DOHH2 (cell line): ENCODE measurements around the gene GGT7.
"Not testable (repeated sequence)": the region's sequence is repeated elsewhere in the genome, so short reads cannot be mapped to it uniquely, and the experiment has no call there.

Experiments used
- H3F3A ChIP-seq: fragments of 200-600 bp; sonication (generic), shearing (Covaris generic); 2 replicates; pipeline ENCODE4 v1.6.0; 2016; ENCODE audit warnings: antibody characterized with exemption, mild to moderate bottlenecking; ENCODE audit not compliant: control insufficient read depth, insufficient read depth
- H3K27ac ChIP-seq: fragments of 200-600 bp; sonication (generic); 2 replicates; pipeline ENCODE4 v1.5.1; 2014; ENCODE audit warnings: low read depth, mild to moderate bottlenecking, low read length, moderate library complexity
- H3K27me3 ChIP-seq: fragments of 200-600 bp; sonication (generic); 2 replicates; pipeline ENCODE4 v1.6.1; 2014; ENCODE audit warnings: mild to moderate bottlenecking, low read length, mixed read lengths; ENCODE audit not compliant: control insufficient read depth
- H3K36me3 ChIP-seq: fragments of 200-600 bp; sonication (generic); 2 replicates; pipeline ENCODE4 v1.6.1; 2014; ENCODE audit warnings: mild to moderate bottlenecking, low read length, moderate library complexity, mixed read lengths; ENCODE audit not compliant: control insufficient read depth
- H3K4me1 ChIP-seq: fragments of 200-600 bp; sonication (generic); 2 replicates; pipeline ENCODE4 v1.6.1; 2014; ENCODE audit warnings: mild to moderate bottlenecking, low read length, mixed read lengths; ENCODE audit not compliant: control insufficient read depth
- H3K4me2 ChIP-seq: fragments of 200-600 bp; sonication (generic); 2 replicates; pipeline ENCODE4 v1.6.0; 2014; ENCODE audit warnings: mild to moderate bottlenecking, low read length, moderate library complexity
- H3K4me3 ChIP-seq: fragments of 200-600 bp; sonication (generic); 2 replicates; pipeline ENCODE4 v1.5.1; 2014; ENCODE audit warnings: mild to moderate bottlenecking, low read length, mixed read lengths
- H3K79me2 ChIP-seq: fragments of 200-600 bp; sonication (generic); 2 replicates; pipeline ENCODE4 v1.6.1; 2014; ENCODE audit warnings: mild to moderate bottlenecking, low read length, mixed read lengths; ENCODE audit not compliant: control insufficient read depth
- H3K9me2 ChIP-seq: fragments of 200-600 bp; sonication (generic); replicated peaks from 2 replicates; pipeline ENCODE4 v1.6.1; 2014; ENCODE audit warnings: mild to moderate bottlenecking, low read length, mixed read lengths; ENCODE audit not compliant: control insufficient read depth
- H3K9me3 ChIP-seq: fragments of 200-600 bp; sonication (generic); 2 replicates; pipeline ENCODE4 v1.6.1; 2014; ENCODE audit warnings: antibody characterized with exemption, low read length, mixed read lengths; ENCODE audit not compliant: control insufficient read depth, insufficient read depth
- H4K20me1 ChIP-seq: fragments of 200-600 bp; sonication (generic); 2 replicates; pipeline ENCODE4 v1.6.0; 2014; ENCODE audit warnings: low read depth, mild to moderate bottlenecking, antibody characterized with exemption, low read length, moderate library complexity; ENCODE audit not compliant: control insufficient read depth, insufficient read depth
- EZH2phosphoT487 ChIP-seq: fragments of 200-600 bp; sonication (generic); IDR thresholded peaks from 2 replicates; pipeline ENCODE4 v1.6.1; 2017; ENCODE audit warnings: borderline replicate concordance, mild to moderate bottlenecking, antibody characterized with exemption, low read length, moderate library complexity, mixed read lengths
- TF ChIP-seq, protein P1 (sequence below): fragments of 200-600 bp; sonication (generic); IDR thresholded peaks from one replicate; pipeline ENCODE4 v1.5.1; 2014; ENCODE audit warnings: antibody characterized with exemption, mild to moderate bottlenecking, low read depth, low read length; ENCODE audit not compliant: poor library complexity, severe bottlenecking

GGT7 gene

DNA sequence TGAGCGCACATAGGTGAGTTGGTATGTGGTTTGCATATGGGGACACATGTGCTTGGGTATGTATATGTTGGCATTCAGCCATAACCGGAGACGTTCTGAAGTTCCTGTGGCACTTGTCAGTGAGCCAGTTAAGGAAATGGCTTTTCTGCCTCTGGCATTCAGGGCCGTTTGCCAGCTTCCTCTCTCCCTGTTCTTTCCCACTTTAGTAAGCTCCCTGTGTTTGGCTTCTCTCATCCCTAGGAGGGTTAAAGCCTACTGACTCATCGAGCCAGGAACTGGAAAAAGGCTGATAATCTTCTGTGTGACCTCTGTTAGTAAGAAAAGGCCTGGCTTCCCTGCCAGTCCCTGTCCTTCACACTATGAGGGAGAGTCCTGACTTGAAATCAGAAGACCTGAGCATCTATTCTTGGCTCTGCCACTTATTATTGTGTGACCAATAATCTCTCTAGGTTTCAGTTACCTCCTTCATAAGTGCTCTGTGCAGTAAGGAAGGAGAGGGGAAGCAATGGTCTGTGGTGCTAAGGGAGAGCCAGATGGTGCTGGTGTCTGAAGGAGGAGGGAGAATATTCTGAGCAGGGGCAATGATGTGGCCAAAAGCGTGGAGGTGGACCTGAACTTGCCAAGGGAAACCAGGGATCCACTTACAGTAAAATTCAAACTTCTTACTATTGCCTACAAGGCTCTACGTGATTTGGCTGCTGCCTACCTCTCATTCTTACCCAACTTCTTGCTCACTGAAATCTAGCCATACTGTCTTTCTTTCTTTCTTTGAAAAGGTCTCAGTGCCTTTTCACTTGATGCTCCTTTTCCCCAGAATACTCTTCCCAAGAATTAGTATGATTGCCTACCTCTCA lies 35.2 kb upstream of the GGT7 start:
- Histone ChIP-seq H3F3A (no peaks in the 10 kb centered on the region), H4K20me1 (no peaks in the 10 kb centered on the region), H3K27ac (no peak overlapping the region), H3K9me3 (no peaks in the 10 kb centered on the region), H3K79me2 (no peaks in the 10 kb centered on the region), H3K4me3 (no peak overlapping the region), H3K9me2 (no peaks in the 10 kb centered on the region), H3K27me3 (no peaks in the 10 kb centered on the region), H3K36me3 (no peaks in the 10 kb centered on the region), H3K4me1 (no peaks in the 10 kb centered on the region), H3K4me2 (no peak overlapping the region)
- TF ChIP-seq, protein P1, sequence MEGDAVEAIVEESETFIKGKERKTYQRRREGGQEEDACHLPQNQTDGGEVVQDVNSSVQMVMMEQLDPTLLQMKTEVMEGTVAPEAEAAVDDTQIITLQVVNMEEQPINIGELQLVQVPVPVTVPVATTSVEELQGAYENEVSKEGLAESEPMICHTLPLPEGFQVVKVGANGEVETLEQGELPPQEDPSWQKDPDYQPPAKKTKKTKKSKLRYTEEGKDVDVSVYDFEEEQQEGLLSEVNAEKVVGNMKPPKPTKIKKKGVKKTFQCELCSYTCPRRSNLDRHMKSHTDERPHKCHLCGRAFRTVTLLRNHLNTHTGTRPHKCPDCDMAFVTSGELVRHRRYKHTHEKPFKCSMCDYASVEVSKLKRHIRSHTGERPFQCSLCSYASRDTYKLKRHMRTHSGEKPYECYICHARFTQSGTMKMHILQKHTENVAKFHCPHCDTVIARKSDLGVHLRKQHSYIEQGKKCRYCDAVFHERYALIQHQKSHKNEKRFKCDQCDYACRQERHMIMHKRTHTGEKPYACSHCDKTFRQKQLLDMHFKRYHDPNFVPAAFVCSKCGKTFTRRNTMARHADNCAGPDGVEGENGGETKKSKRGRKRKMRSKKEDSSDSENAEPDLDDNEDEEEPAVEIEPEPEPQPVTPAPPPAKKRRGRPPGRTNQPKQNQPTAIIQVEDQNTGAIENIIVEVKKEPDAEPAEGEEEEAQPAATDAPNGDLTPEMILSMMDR = no peak
- TF ChIP-seq EZH2phosphoT487 = no peak

DNA sequence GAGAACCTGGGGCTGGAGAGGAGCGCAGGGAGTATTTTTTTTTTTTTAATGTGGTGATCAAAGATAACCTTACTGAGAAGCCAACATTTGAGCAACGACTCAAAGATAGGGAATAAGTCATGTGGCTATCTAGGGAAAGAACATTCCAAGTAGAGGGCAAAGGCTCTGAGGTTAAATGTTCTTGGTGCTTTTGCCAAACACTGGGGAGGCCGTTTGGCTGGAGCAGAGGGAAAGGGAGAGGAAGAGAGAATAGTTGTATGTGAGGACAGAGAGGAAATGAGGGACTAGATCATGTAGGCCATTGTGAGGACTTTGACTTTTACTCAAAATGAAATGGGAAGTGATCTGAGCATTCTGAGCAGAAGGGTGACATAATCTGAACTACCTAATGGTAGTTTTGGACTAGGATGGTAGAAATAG lies 31.6 kb upstream of the GGT7 start:
- Histone ChIP-seq H3F3A (no peaks in the 10 kb centered on the region), H3K9me2 (no peaks in the 10 kb centered on the region), H3K27me3 (0 out of 2 replicates have a peak, but pooled peaks cover 4% of the 10 kb centered on the region), H3K9me3 (no peaks in the 10 kb centered on the region), H3K4me2 (no peak overlapping the region), H3K79me2 (no peaks in the 10 kb centered on the region), H3K4me1 (no peaks in the 10 kb centered on the region), H3K4me3 (no peak overlapping the region), H4K20me1 (no peaks in the 10 kb centered on the region), H3K27ac (no peak overlapping the region), H3K36me3 (no peaks in the 10 kb centered on the region)
- no peak for TF ChIP-seq EZH2phosphoT487
- TF ChIP-seq, protein P1 = no peak

DNA sequence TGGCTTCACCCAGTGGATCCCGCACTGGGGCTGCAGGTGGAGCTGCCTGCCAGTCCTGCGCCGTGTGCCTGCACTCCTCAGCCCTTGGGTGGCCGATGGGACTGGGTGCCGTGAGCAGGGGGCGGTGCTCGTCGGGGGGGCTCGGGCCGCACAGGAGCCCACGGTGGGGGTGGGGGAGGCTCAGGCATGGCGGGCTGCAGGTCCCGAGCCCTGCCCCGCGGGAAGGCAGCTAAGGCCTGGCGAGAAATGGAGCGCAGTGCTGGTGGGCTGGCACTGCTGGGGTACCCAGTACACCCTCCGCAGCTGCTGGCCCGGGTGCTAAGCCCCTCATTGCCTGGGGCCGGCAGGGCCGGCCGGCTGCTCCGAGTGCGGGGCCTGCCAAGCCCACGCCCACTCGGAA lies 26.1 kb upstream of the GGT7 start:
- not testable (repeated sequence) for H3K27ac ChIP-seq, H4K20me1 ChIP-seq, H3K27me3 ChIP-seq, H3F3A ChIP-seq, H3K4me3 ChIP-seq, H3K4me2 ChIP-seq, H3K79me2 ChIP-seq, H3K36me3 ChIP-seq, H3K4me1 ChIP-seq, H3K9me3 ChIP-seq, H3K9me2 ChIP-seq

DNA sequence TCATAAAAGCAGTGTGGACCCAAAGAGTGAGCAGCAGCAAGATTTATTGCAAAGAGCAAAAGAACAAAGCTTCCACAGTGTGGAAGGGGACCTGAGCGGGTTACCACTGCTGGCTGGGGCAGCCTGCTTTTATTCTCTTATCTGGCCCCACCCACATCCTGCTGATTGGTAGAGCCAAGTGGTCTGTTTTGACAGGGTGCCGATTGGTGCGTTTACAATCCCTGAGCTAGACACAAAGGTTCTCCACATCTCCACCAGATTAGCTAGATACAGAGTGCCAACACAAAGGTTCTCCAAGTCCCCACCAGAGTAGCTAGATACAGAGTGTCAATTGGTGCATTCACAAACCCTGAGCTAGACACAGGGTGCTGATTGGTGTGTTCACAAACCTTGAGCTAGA lies 25.5 kb upstream of the GGT7 start:
- H3K27ac ChIP-seq, H3K79me2 ChIP-seq, H3K4me3 ChIP-seq, H3K4me1 ChIP-seq, H3K27me3 ChIP-seq, H3F3A ChIP-seq, H4K20me1 ChIP-seq, H3K9me3 ChIP-seq, H3K4me2 ChIP-seq, H3K9me2 ChIP-seq, H3K36me3 ChIP-seq: not testable (repeated sequence)
